HUES6 (cell line): ENCODE measurements around the gene COPE.
"Not testable (repeated sequence)": the region's sequence is repeated elsewhere in the genome, so short reads cannot be mapped to it uniquely, and the experiment has no call there.

Experiments used
- H3K27ac ChIP-seq: 2 replicates; pipeline ENCODE4 v1.7.0; 2013; ENCODE audit warnings: low read depth, mild to moderate bottlenecking, low read length, inconsistent platforms
- H3K27me3 ChIP-seq: 2 replicates; pipeline ENCODE4 v1.6.1; 2013; ENCODE audit warnings: low read length; ENCODE audit not compliant: control insufficient read depth, insufficient read depth
- H3K36me3 ChIP-seq: 2 replicates; pipeline ENCODE4 v1.6.1; 2013; ENCODE audit warnings: low read length; ENCODE audit not compliant: control insufficient read depth, insufficient read depth
- H3K4me1 ChIP-seq: 2 replicates; pipeline ENCODE4 v1.6.1; 2013; ENCODE audit warnings: low read length; ENCODE audit not compliant: control insufficient read depth, insufficient read depth
- H3K4me3 ChIP-seq: 2 replicates; pipeline ENCODE4 v1.5.1; 2013; ENCODE audit warnings: low read depth, low read length
- H3K9ac ChIP-seq: one replicate; pipeline ENCODE4 v1.6.1; 2013; ENCODE audit warnings: mild to moderate bottlenecking, low read length
- H3K9me3 ChIP-seq: 2 replicates; pipeline ENCODE4 v1.6.1; 2013; ENCODE audit warnings: low read depth, low read length; ENCODE audit not compliant: control insufficient read depth, insufficient read depth

The COPE gene

GRCh38 chr19:18921593-18921992 lies 2.4 kb upstream of the COPE start:
- no peak overlapping the region for H3K9ac ChIP-seq

DNA sequence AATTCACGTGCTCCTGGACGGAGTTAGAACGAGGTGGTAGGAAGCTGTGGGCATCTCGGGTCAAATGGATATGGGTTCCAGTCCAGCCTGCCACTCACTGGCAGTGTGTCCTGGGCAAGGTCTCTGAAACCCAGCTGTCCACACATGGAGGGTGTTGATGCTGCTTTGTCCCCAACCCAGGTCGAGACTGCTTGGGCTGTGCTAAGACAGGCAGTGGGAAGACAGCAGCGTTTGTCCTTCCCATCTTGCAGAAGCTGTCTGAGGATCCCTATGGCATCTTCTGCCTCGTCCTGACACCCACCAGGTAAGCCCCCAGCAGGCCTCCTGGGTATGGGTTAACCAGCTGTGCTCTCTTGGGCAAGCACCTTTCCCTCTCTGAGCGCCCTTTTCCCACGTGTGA lies 1.2 kb upstream of the COPE start:
- no peaks in the 10 kb centered on the region for H3K9me3 ChIP-seq
- H3K4me3 ChIP-seq, result peak overlapping the region; percentile 93
- peak overlapping the region; percentile 90 for H3K9ac ChIP-seq
- no peaks in the 10 kb centered on the region for H3K27me3 ChIP-seq
- H3K36me3 ChIP-seq, result peaks cover 40% of the 10 kb centered on the region
- no peaks in the 10 kb centered on the region for H3K4me1 ChIP-seq
- no peak overlapping the region for H3K27ac ChIP-seq

More at GRCh38 chr19:18921593-18921992, 2.4 kb upstream of the COPE start:
- H3K4me3 ChIP-seq, result no peak overlapping the region
- H3K4me1 ChIP-seq, result no peaks in the 10 kb centered on the region
- peaks cover 47% of the 10 kb centered on the region for H3K36me3 ChIP-seq
- no peak overlapping the region for H3K27ac ChIP-seq
- no peaks in the 10 kb centered on the region for H3K27me3 ChIP-seq
- H3K9me3 ChIP-seq, result no peaks in the 10 kb centered on the region

DNA sequence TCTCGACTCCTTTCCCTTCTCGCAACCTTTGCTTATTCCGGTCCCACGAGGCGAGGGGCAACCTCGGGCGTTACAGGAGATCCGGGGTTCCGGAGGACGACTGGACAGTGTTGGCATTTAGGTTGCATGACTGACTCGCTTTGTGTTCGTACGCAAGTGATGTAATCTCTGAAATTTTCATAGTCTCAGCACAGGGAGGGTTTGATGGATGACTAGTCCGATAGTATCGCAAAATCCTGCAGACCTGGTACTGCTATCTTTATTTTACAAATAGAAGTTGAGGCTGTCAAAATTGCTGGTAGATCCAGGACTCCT lies 670 bp upstream of the COPE start:
- Histone ChIP-seq H3K4me3 (peak overlapping the region; percentile 93), H3K9me3 (no peaks in the 10 kb centered on the region), H3K36me3 (peaks cover 41% of the 10 kb centered on the region), H3K9ac (peak overlapping the region; percentile 90), H3K27me3 (no peaks in the 10 kb centered on the region), H3K4me1 (no peaks in the 10 kb centered on the region), H3K27ac (no peak overlapping the region)

GRCh38 chr19:18917593-18917992 lies 1.6 kb downstream of the COPE start:
- H3K9me3 ChIP-seq, H3K27me3 ChIP-seq, H3K4me1 ChIP-seq, H3K4me3 ChIP-seq, H3K9ac ChIP-seq, H3K27ac ChIP-seq: not testable (repeated sequence)
- H3K36me3 ChIP-seq, result peaks cover 33% of the 10 kb centered on the region

DNA sequence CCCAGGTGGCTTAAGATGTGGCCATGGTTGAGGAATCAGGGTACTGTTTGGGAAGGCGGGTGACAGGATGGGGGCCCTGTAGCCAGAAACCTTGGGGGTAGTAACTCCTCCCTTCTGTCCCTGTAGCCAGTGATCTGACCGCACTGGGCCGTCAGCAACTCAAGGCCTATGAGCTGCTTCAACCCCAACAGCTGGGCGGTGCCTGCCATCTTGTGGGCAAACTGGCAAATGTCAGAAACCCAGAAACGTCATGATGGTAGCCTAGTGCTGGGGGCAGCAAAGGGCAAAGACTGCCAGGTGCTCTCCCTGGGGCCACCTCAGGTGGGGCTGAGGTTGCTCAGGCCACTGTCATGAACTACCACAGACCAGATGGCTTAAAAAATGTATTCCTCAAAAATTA lies 3.5 kb downstream of the COPE start:
- no peak overlapping the region for H3K4me3 ChIP-seq
- no peak overlapping the region for H3K9ac ChIP-seq
- H3K36me3 ChIP-seq, result peaks cover 31% of the 10 kb centered on the region
- H3K9me3 ChIP-seq, result no peaks in the 10 kb centered on the region
- H3K27me3 ChIP-seq, result no peaks in the 10 kb centered on the region
- H3K27ac ChIP-seq, result no peak overlapping the region
- no peaks in the 10 kb centered on the region for H3K4me1 ChIP-seq

DNA sequence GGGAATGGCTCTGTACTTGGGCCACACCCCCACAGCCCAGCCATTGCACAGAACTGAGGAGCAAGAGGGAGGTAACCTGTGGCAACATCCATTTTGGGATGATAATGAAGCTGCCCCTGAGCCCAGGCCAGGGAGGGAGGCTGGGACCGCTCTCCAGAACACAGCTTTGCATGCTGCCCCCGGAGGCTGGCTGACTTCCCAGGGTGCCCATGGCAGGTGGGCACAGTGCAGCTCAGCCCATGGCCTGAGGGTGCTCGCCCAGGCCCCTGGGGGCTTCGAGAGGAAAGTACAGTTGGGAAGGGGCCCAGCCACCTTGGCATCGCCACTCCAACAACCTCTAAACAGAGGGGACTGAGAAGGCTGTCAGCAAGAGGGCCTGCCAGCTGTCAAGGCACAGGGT lies 5.7 kb downstream of the COPE start:
- H3K27me3 ChIP-seq, result no peaks in the 10 kb centered on the region
- H3K4me1 ChIP-seq, result no peaks in the 10 kb centered on the region
- H3K4me3 ChIP-seq, result no peak overlapping the region
- H3K27ac ChIP-seq, result no peak overlapping the region
- H3K9ac ChIP-seq, result no peak overlapping the region
- peaks cover 46% of the 10 kb centered on the region for H3K36me3 ChIP-seq
- no peaks in the 10 kb centered on the region for H3K9me3 ChIP-seq

GRCh38 chr19:18912933-18913332 lies 6.3 kb downstream of the COPE start:
- H3K27ac ChIP-seq, result no peak overlapping the region
- no peaks in the 10 kb centered on the region for H3K4me1 ChIP-seq
- H3K27me3 ChIP-seq, result no peaks in the 10 kb centered on the region
- no peaks in the 10 kb centered on the region for H3K9me3 ChIP-seq
- H3K36me3 ChIP-seq, result peaks cover 49% of the 10 kb centered on the region
- no peak overlapping the region for H3K4me3 ChIP-seq
- no peak overlapping the region for H3K9ac ChIP-seq

DNA sequence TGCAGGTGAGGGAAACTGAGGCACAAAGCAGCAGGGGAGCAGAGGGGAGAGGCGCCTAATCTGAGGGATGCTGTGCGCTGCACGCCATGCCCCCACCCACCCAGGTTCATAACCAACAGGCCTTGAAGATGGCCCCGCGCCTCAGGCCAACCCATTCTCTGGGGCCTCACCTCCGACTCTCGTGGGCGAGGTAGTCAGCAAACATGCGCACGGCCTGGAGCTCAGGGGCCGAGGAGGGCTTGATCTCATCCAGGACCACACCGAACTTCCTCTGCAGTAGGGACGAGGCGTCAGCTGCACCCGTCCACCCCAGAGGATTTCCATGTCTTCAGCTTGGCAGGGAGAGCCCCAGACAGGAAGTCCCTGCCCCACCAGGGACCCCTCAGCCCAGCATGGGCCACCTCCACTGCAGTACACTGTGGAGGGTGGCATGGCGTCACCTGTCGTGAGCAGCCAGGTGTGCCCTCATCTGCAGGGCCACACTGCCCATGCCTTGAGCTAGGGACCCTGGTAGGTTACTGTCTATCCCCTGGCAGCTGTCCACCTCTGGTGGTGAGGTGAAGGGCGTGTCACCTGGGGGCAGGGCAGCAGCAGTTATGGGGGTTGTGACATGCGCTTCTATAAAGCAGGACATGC lies 8.3 kb downstream of the COPE start:
- H3K36me3 ChIP-seq, result peaks cover 69% of the 10 kb centered on the region
- no peaks in the 10 kb centered on the region for H3K4me1 ChIP-seq
- H3K9me3 ChIP-seq, result no peaks in the 10 kb centered on the region
- H3K4me3 ChIP-seq, result no peak overlapping the region
- no peak overlapping the region for H3K27ac ChIP-seq
- no peak overlapping the region for H3K9ac ChIP-seq
- H3K27me3 ChIP-seq, result no peaks in the 10 kb centered on the region

GRCh38 chr19:18910010-18910409 lies 9.2 kb downstream of the COPE start:
- peaks cover 73% of the 10 kb centered on the region for H3K36me3 ChIP-seq
- no peak overlapping the region for H3K4me3 ChIP-seq
- no peaks in the 10 kb centered on the region for H3K27me3 ChIP-seq

GRCh38 chr19:18908917-18909619 lies 10.1 kb downstream of the COPE start:
- Histone ChIP-seq H3K4me1 (no peaks in the 10 kb centered on the region), H3K27ac (no peak overlapping the region), H3K9ac (no peak overlapping the region), H3K4me3 (no peak overlapping the region), H3K36me3 (peaks cover 81% of the 10 kb centered on the region), H3K9me3 (no peaks in the 10 kb centered on the region), H3K27me3 (no peaks in the 10 kb centered on the region)

More at GRCh38 chr19:18910010-18910409, 9.2 kb downstream of the COPE start:
- Histone ChIP-seq H3K4me1 (no peaks in the 10 kb centered on the region), H3K9ac (no peak overlapping the region), H3K27ac (no peak overlapping the region), H3K9me3 (no peaks in the 10 kb centered on the region)

DNA sequence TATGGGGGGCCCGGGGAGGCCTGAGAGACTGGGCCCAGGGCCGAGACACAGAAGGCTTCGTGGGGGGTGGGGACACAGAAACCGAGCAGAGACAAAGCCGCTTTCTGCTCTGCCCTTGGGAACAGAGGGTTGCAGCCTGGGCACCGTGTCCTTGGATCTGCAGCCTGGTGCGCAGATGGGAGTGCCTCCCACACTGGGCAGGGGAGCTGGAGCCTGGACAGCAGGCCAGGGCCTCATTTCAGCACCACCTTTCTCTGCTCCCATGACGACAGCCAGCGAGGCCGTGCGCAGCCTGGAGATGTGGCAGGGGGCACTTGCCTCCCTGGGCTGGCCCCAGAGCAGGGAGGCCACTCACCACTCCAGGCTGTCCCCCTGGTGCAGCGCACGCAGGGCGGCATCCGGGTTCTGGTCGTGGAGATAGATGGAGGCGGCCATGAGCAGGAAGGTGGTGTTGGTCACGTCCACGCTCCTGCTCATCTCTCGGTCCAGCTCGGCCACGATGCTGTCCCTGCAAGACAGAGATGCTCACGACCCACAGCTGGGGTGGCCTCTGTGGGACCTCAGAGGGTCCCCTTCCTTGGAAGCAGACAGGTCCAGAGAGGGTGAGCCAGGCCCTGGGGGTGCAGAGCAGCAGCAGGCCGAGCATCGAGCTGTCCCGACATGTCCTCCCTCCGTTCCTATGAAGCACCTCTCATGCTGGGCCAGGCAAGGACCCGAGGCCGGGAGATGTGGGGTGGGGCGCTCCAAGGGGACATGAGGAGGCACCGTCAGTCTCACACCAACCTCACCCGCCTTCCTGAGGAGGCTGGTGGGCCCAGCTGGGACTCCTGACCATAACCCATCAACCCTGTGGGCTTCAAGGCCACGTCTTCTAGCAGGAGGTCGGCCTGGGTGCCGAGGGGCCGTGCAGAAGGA lies 12.3 kb downstream of the COPE start:
- no peak overlapping the region for H3K4me3 ChIP-seq
- H3K4me1 ChIP-seq, result no peaks in the 10 kb centered on the region
- H3K27ac ChIP-seq, result no peak overlapping the region
- no peaks in the 10 kb centered on the region for H3K27me3 ChIP-seq
- H3K9ac ChIP-seq, result no peak overlapping the region
- peaks cover 73% of the 10 kb centered on the region for H3K36me3 ChIP-seq
- no peaks in the 10 kb centered on the region for H3K9me3 ChIP-seq
